NOMO-1 (cell line): ENCODE results near the gene SEC11C.

Experiments
- DNase-seq, 2 experiments: peaks; one replicate each; lab custom pipeline; 2025; ENCODE audit not compliant: unreplicated experiment in 2 of 2; lab: John Stamatoyannopoulos, UW

Gene SEC11C

GRCh38 chr18:59207506-59207905 is 67.8 kb downstream of the SEC11C start:
- DNase-seq, result no peak
